Muscle of back (tissue), 11 donors: ENCODE results near the gene NOSTRIN. TPM values are rescaled to one million over a fixed set of nuclear protein-coding genes. Genes with fewer than 3 reads are reported as not detected.
"Not testable (repeated sequence)": the region's sequence is repeated elsewhere in the genome, so short reads cannot be mapped to it uniquely, and the experiment has no call there.

Experiments
- DNase-seq, 3 donors: peaks; one replicate each; pipeline versions ENCODE4 v3.0.0 to v3.0.0-alpha.2; 2013
- polyA plus RNA-seq, 10 donors: library from polyadenylated mRNA; unstranded; fragments of 120-200 nt; gene quantifications; one replicate each; pipeline ENCODE4 v1.2.1, GENCODE V29; 2013; ENCODE audit not compliant: insufficient read length in 10 of 10

The NOSTRIN gene
- polyA plus RNA-seq, 10 donors: 7.2 to 16.5 (median 10.3) TPM

- no peak for DNase-seq
Measured at GRCh38 chr2:168874368-168875054, 72.1 kb downstream of the NOSTRIN start.

GRCh38 chr2:168882163-168882562 lies 79.7 kb downstream of the NOSTRIN start:
- DNase-seq: not testable (repeated sequence)

GRCh38 chr2:168884975-168885374 lies 82.5 kb downstream of the NOSTRIN start:
- DNase-seq: no peak

GRCh38 chr2:168889635-168890005 lies 87.2 kb downstream of the NOSTRIN start:
- DNase-seq: no peak

GRCh38 chr2:168890006-168890782 lies 87.8 kb downstream of the NOSTRIN start, which contains the start of gene SPC25:
Gene SPC25 (minus strand): TSS chr2:168890430. CDS start chr2:168889519, 911 bp downstream.
- peak; percentile 91 to 95 (median 91) for DNase-seq

- no peak for DNase-seq
Measured at GRCh38 chr2:168892327-168892726, 89.9 kb downstream of the NOSTRIN start.

GRCh38 chr2:168894101-168894500 lies 91.7 kb downstream of the NOSTRIN start:
- DNase-seq: no peak

GRCh38 chr2:168894720-168895119 lies 92.3 kb downstream of the NOSTRIN start:
- DNase-seq: no peak

GRCh38 chr2:168895771-168896170 lies 93.3 kb downstream of the NOSTRIN start:
- DNase-seq: no peak

GRCh38 chr2:168896783-168897182 lies 94.3 kb downstream of the NOSTRIN start:
- no peak for DNase-seq

- no peak for DNase-seq
Measured at GRCh38 chr2:168897449-168897848, 95.0 kb downstream of the NOSTRIN start.

- DNase-seq: no peak
Measured at GRCh38 chr2:168901003-168901402, 98.6 kb downstream of the NOSTRIN start, which contains the start of gene G6PC2. Gene G6PC2 (plus strand): TSS chr2:168901291. CDS start chr2:168901332, 41 bp downstream.

GRCh38 chr2:168903888-168904287 lies 101.5 kb downstream of the NOSTRIN start:
- no peak for DNase-seq

- no peak for DNase-seq
Measured at GRCh38 chr2:168904358-168904757, 101.9 kb downstream of the NOSTRIN start.

GRCh38 chr2:168907940-168908662 lies 105.7 kb downstream of the NOSTRIN start:
- no peak for DNase-seq

- no peak for DNase-seq
Measured at GRCh38 chr2:168910330-168910729, 107.9 kb downstream of the NOSTRIN start.

GRCh38 chr2:168912466-168912865 lies 110.0 kb downstream of the NOSTRIN start:
- no peak for DNase-seq

GRCh38 chr2:168912901-168913369 lies 110.5 kb downstream of the NOSTRIN start:
- peak; percentile 19 to 81 (median 57) for DNase-seq

GRCh38 chr2:168913495-168913894 lies 111.1 kb downstream of the NOSTRIN start:
- peak in 1 of 3 donors; percentile 2 for DNase-seq
